Glomerular visceral epithelial cell (primary cell): Measurements from ENCODE around the gene FURIN.
"Not testable (repeated sequence)": the region's sequence is repeated elsewhere in the genome, so short reads cannot be mapped to it uniquely, and the experiment has no call there.

Experiments used
- DNase-seq: peaks from one replicate; pipeline ENCODE4 v3.0.0-alpha.2; 2016; ENCODE audit errors: extremely low spot score

FURIN gene

DNA sequence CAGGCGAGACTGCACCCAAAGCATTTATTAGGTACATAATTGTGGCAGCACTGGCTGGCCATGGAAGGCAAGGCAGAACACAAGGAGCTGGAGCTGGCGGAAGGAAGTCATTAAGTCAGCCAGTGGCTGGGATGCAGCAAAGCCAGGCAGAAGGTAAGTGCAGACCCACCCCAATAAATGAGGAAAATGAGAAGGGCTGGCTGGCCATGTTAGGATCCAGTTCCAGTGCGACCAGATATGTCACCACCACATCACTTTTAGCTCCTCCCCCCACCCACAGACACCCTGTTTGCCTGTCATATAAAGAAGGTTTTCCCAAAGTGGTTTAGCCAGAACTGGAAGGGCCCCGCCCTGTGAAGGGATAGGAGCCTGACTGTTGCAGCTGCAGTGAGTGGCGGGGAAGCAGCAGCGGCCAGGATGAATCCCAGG is at the start of gene FURIN:
FURIN (plus strand) TSS at position 328 of the 429 bp plus-strand sequence. CDS start 7,153 bp downstream, outside the sequence.
- DNase-seq, result no peak

DNA sequence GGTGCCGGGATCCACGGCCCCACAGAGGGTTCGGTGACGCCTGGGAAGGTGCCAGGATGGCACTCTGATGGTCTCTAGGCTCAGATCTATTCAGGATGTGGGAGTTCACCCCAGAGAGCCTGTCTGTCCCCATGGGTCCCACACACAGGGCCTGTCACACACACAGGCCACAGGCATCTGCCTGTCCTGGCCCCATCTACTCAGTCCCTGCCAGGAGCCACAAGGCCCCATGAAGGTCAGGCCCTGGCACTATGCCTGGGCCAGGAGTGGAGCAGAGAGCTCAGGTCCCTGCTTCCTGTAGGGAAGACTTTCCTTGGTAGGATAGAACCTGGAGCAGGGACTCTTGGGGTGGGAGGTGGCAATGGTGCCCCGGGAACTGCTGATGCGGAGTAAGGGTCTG is 49.0 kb upstream of the FURIN start:
- DNase-seq, result no peak

DNA sequence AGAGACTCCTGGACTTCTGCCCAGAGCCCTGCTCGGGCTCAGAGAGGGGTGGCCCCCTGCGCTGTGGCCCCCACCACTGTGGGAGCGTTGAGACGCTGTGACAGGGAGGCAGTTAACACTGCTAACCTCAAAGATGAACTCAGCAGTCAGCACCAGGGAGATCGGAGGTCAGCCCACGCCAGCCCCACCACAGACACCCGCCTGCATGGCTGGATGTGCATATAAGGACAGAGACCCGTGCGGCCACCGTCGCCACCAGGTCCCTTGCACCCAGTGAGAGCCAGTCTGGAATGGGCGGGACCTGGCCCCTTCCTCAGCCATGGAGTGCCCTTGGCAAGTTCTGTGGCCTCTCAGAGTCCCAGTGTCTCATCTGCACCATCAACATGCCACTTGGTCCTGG is 48.5 kb upstream of the FURIN start:
- DNase-seq, result no peak

DNA sequence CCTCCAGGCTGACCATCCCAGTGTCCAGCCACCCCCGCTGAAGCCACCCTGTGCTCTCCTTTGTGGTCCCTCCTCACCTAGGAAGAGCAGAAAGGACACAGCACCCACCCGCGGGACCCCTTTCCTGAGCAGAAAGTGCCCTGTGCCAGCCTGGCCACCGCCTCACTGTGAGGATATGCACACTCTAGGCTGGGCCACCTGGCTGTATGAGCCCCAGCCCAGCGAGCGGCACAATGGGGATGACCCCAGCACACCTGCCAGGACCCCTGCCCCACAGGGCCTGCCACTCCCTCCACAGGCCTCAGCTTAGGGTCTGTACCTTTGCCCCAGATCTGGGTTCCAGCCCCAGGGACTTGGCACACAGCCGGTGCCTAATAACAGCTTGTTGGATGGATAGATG is 47.9 kb upstream of the FURIN start:
- no peak for DNase-seq

DNA sequence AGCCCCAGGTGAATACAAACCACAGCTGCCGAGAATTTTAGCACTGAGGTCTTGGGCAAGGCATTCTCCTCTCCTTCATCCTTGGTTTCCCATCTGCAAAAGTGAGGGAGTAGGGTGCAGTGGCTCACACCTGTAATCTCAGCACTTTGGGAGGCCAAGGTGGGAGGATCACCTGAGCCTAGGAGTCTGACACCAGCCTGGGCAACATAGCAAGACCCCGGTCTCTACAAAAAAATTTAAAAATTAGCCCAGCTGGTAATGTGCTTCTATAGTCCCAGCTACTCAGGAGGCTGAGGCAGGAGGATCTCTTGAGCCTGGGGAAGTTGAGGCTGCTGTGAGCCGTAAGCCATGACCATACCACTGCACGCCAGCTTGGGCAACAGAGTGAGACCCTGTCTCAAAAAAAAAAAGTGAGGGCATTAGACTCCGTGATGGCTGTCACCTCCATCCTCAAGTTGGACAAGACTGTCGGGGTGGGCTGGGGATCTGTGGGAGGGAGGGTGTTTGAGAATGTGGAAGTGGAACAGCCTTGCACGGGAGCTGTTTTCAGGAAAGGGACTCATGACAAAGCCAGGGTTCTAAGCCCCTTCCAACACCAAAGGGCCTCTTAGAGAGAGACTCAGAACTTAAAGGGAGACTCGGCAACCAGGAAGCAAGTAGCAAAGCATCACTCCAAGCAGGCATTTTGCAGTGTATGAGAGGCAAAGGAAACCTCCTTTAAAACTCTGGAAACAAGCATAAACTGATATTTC is 46.0 kb upstream of the FURIN start:
- no peak for DNase-seq

DNA sequence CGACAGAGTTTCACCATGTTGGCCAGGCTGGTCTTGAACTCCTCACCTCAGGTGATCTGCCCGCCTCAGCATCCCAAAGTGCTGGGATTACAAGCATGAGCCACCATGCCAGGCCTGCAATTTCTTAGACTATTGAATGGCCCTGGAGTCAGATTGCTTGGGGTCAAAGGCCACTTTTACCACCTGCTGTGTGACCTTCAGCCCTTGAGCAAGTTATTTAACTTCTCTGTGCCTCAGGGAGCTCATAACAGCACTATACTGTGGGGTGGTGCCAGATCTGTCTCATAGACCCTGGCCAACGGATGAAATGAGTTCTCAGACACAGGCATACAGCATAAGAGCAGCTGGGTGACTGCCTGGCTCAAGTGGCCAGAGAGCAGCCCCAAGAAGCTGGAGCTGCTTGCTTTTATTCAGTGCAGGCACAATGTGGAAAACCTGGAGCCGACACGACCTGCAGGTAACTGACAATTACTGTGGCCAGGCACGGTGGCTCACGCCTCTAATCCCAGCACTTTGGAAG is 44.9 kb upstream of the FURIN start:
- no peak for DNase-seq

DNA sequence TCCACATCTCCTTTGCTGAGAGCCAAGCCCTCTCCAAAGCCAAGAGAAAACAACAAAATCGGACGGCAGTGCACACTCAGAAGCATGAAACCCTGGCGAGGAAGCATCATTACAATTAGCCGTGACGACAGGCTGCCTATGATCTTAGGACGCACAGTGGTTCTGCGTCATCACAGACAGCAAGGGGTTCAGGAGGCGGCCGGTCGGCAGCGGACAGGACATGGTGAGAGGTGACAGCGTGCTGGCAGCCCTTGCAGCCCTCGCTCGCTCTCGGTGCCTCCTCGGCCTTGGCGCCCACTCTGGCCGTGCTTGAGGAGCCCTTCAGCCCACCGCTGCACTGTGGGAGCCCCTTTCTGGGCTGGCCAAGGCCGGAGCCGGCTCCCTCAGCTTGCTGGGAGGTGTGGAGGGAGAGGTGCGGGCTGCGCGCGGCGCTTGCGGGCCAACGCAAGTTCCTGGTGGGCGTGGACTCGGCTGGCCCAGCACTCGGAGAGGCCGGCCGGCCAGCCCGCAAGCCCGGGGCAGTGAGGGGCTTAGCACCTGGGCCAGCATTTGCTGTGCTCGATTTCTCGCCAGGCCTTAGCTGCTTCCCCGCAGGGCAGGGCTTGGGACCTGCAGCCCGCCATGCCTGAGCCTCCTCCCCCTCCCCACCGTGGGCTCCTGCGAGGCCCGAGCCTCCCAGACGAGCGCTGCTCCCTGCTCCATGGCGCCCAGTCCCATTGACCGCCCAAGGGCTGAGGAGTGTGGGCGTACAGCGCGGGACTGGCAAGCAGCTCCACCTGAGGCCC is 43.1 kb upstream of the FURIN start:
- not testable (repeated sequence) for DNase-seq

DNA sequence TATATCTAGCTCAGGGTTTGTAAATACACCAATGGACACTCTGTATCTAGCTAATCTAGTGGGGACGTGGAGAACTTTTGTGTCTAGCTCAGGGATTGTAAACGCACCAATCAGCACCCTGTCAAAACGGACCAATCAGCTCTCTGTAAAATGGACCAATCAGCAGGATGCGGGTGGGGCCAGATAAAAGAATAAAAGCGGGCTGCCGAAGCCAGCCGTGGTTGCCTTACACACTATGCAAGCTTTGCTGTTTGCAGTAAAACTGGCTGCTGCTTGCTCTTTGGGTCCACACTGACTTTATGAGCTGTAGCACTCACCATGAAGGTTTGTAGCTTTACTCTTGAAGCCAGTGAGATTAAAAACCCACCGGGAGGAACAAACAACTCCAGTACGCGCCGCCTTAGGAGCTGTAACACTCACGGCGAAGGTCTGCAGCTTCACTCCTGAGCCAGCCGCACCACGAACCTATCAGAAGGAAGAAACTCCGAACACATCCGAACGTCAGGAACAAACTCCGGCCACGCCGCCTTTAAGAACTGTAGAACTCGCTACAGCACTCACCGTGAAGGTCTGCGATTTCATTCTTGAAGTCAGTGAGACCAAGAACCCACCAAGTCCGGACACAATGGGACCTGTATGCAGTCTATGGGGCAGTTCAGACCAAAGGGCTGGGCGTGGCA is 42.0 kb upstream of the FURIN start:
- DNase-seq, result not testable (repeated sequence)

DNA sequence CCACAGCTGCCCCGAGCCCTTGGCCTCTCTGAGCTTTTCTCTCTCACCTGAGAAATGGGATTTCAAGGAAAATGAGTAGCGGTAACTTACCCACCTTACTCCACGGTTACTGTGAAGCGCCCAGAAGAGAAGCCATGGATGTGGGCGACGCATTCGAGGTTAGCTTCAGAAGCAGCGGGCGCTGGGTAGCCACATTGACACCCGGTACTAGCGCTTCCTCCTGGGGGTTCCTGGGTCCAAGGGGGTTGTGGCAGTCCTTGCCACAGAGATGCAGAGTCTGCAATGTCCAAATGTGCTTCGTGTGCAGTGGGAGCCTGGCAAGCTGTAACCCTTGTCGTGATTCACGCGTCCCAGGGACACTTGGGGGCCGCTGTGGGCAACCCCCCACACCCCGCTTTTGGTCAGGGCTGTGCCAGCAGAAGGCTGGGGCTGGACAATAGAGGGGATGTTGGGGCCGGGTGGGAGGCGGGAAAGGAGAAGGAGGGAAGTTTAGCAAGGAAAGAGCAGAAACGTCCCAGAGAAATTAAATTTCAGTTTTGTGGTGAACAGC is 41.4 kb upstream of the FURIN start:
- DNase-seq, result no peak

DNA sequence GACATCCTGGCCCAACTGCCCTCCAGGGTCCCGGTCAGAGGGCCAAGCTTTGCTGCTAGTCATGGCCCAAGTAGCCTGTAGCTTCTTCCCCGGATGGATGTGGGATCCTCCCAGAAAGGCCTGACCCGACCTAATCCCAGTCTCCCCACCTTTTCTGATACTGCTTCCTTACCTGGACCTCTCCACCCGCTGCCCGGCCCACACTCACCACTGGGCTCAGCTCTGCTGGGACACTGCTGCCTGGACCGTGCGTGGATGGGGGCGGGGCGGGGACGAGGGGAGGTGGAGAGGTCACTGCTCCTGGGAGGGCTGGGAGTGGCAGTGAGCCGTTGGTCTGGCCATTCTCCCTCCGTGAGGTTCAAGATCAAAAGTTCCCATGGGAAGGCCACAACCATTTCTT is 40.3 kb upstream of the FURIN start:
- no peak for DNase-seq

DNA sequence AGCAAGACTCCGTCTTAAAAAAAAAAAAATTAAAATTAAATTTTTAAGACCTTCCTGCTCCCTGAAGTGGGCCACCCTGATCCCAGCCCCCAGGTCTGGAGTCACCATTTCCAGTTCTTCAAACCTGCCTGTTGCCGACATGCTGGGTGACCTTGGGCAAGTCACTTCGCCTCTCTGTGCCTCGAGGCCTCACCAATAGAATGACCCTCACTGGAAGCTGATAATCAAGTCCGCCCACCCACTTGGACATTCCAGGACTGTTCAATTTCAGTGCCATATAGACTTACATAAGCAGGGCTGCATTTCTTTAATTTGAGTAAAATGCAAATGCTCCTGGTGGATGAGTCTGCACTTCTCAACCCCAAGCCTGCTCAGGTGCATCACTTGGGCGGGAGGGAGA is 39.3 kb upstream of the FURIN start:
- DNase-seq, result no peak

DNA sequence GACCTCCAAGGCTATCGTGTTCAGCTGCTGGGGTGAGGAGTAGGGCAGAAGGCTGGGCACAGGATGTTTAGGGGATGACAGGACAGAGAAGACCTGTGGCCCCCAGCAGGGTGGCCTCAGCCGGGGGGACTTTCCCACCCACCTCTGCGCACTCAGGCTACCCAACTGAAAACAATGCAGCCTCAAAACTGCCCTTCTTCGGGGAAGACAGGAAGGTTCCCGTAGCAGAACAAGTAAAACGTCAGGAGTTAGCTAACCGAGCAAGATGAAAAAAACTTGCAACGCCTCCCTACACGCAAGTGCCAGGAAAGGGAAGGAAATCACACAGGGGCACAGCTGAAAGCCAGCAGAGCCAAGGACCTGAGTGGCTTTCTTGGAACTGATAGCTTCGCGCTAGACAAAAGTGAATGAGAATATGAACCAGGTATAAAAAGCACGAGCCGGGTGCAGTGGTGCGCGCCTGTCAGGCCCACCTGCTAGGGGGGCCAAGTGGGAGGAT is 38.4 kb upstream of the FURIN start:
- no peak for DNase-seq

DNA sequence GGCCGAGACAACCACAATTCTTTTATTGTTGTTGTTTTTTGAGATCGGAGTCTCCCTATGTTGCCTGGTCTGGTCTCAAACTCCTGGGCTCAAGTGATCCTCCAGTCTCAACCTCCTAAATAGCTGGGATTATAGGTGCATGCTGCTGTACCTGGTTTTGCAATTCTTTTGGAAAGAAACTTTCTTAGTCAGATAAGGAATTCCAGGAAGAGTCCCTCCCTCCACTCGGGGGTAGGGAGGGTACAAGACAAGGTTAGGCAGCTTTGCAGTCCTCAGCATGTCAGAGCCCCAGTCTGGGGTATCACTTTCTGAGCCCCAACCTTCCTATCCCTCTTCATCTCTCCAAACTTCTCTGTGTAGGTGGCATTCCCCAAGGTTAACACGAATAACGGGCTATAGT is 33.8 kb upstream of the FURIN start:
- no peak for DNase-seq

DNA sequence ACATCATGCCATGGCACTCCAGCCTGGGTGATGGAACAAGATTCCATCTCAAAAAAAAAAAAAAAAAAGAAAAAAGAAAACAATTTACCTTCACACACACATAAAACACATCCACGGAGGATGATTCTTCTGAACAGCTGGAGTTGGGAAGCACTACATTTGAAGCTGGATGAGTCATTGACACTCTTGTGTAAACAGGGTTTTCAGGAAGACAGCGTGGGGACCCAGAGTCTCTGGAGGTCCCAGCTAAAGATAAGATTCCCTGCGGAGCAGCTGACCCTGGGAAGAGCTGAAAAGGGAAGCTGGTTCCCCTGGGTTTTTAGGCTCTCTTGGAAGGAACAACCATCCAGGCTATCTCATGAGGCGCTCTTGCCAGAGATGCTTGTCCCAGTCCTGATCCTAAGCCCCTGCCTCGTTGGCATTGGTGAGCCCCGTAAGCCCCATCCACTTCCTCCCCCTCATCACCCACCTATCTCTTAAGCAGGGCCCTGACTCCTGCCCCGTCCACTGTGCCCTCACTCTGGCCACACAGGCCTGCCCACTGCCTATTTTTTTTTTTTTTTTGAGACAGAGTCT is 32.0 kb upstream of the FURIN start:
- no peak for DNase-seq

DNA sequence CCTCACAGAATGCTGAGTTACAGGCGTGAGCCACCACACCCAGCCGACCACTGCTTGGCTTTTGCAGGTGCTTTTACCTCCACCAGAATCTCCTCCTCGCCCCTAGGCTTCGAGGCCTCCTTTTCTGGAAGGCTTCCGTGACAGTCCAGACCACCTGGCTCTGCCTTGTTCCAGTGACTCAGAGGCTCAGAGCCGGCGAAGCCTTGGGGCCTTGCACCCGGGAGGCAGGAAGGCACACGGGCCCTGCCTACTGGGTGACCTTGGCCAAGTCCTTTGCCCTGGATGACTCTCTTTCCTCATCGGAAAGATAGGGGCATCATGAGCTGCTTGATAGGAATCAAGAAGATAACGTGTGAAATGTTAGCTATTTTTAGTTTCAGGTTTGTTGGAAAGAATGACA is 31.3 kb upstream of the FURIN start:
- DNase-seq, result no peak

DNA sequence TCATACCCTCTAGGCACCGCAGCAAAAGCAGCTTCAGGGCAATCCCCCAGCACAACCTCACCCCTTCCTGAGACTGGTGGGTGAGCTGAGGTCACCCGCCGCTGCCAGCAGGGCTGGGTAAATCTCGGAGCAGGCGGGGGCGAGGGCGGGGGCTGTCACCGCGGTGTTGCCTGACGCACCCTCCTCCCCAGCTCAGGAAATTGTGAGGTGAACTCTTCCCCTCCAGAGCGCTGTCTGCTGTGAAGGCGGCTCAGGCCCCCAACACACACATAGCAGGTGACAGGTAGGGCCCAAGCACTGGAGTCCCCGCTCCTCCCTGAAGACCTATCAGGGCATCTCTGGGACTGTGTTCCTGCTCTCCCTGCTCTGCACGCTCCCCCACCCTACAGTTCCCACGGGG is 30.2 kb upstream of the FURIN start:
- DNase-seq, result no peak

DNA sequence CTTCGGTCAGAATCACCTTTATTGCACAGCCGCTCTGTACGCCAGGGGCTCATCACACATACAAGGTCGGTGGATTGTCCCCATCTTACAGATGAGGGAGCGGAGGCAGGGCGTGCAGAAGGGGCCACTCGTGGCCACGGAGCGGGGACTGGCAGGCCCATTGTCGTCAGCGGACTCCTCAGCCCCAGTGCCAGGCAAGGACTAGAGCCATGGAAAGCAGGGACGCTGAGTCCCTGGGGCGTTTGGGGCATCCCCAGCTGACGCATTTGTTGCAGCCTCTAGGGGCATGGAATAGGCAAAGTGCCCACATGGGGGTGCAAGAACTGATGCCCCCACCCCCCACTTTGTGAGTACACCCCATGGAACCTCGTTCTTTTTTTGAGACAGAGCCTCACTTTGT is 29.8 kb upstream of the FURIN start:
- DNase-seq, result no peak

DNA sequence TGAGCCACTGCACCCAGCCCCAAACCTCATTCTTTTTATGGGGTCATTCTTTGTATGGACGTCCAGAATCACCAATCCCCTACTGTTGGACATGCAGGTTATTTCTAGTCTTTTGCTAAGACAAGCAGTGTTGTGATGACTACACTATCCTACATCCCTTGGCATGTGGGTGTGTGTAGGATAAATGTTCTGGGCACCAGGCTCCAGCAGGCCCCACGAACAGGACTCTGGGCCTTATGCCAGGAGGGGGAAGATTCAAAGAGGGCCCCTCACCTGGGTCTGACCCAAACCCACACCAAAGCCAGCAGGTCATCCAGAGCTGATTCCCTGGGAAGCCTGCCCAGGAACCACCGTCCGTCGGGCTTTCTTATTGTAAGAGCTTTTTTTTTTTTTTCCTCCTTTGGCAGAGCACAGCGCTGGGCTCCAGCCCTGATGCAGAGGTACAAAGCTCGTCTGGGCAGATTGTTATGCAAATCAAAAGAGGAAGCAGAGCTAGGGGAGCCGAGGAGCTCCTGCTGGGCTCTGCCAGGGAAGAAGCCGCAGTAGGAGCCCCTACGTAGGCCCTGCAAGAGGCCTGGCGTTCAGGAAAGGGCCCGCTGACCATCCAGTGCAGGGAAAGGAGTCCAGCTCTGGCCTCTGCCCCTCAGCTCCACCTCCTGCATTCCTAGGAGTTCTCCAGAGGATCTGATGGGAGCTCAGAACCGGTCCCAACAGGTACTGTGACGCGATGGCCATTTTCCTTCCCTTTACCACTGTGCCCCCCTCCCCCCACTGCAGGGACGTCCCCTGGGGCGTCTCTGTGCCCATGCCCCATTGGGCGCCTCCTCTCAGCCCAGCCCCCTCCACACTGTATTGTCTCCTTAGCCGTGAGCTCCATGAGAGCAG is 29.0 kb upstream of the FURIN start:
- DNase-seq, result peak; percentile 29

DNA sequence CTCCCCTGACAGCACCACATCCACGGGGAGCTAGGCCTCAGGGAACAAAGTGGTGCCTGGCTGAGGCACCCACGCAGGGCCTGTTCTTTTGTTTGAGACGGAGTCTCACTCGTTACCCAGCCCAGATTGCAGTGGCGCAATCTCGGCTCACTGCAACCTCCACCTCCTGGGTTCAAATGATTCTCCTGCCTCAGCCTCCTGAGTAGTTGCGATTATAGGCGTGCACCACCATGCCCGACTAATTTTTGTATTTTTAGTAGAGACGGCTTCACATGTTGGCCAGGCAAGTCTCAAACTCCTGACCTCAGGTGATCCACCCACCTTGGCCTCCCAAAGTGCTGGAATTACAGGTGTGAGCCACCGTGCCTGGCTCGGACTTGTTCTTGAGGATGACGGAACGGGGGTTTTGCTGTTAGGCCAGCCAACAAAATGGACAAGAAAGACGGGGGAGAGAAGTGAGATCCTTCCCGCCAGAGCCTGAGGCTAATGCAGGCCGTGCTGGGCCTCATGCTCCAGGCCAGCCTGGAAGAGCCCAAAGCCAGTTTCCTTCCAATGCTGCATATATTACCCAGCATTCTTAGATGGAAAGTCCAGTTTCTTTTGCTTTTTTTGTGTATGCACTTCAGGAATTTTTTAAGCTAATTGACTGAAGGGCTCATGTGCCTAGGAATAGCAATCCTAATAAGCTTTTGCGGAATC is 28.1 kb upstream of the FURIN start:
- no peak for DNase-seq

DNA sequence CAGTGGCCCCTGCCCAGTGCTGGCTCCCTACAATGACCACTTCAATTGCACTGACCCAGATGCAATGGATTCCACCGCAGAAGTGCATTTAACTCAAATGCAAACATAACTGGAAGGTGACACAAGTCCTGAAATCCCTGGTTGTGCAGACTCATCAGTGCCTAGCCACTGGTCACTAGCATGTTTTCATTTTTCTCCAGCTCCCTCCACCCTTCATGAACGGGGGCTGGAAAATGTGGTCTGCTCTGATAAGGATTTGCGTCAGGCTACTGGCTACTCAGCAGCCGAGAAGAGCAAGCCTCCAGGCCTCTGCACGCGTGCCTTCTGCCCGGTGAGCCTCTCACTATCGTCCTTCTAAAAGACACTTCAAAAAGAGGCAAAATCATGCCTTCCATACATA is 27.4 kb upstream of the FURIN start:
- no peak for DNase-seq
